HuH-7 (cell line): ENCODE results near the gene BMP8B.
"Not testable (repeated sequence)": the region's sequence is repeated elsewhere in the genome, so short reads cannot be mapped to it uniquely, and the experiment has no call there.

Experiments used
- DNase-seq: peaks from one replicate; pipeline ENCODE4 v3.0.0; 2011; ENCODE audit warnings: low spot score

The BMP8B gene

DNA sequence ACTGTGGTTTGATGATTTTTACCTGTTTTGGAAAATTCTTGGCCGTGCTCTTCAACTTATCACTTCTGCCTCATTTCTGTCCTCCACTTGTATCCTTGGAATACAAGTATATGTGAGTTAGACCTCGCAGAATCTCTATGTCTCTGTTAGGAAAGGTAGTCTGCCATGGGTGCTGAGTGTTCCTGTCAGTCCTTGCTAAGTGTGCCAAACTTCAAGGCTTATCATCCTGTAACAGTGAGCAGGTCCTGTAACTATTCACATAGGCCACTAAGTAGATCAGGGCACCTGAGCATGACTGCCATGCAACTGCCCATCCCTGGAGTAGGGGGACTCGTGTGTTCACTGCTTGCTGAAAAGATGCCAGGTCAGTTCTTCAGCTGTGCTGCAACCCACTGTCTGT, 24.2 kb upstream of the BMP8B start:
- no peak for DNase-seq

GRCh38 chr1:39808784-39809517, 20.3 kb upstream of the BMP8B start:
- no peak for DNase-seq

GRCh38 chr1:39805385-39805784, 16.7 kb upstream of the BMP8B start:
- no peak for DNase-seq

DNA sequence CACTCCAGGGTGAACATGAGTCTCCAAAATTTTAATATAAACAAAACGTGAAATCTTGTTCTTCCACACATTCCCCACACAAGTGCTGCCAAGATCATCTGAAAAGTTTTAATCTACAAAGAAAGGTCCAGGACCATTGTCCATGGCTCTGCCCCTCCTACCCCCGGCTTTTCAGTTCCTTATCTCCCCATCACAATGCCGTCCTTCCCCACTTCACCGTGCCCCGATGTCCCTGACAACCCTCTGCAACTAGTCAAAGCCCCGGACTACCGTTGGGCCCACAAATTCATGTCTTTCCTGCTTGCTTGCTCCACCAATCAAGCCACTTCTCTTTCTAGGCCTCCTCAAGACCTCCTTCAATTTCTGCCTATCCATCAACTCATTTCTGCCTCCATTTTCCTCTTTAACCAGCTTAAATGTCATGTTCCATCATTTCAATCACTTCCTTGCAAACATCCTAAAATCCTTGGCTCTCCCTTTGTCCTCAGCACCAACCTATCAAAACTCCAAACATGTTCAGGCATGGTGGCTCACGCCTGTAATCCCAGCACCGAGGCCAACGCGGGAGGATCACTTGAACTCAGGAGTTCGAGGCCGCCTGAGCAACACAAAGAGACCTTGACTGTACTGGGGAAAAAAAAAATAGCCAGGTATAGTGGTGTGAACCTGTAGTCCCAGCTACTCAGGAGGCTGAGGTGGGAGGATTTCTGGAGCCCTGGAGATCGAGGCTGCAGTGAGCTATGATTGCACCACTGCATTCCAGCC, 14.0 kb upstream of the BMP8B start:
- DNase-seq, result no peak

GRCh38 chr1:39800471-39800835, 11.8 kb upstream of the BMP8B start:
- no peak for DNase-seq

DNA sequence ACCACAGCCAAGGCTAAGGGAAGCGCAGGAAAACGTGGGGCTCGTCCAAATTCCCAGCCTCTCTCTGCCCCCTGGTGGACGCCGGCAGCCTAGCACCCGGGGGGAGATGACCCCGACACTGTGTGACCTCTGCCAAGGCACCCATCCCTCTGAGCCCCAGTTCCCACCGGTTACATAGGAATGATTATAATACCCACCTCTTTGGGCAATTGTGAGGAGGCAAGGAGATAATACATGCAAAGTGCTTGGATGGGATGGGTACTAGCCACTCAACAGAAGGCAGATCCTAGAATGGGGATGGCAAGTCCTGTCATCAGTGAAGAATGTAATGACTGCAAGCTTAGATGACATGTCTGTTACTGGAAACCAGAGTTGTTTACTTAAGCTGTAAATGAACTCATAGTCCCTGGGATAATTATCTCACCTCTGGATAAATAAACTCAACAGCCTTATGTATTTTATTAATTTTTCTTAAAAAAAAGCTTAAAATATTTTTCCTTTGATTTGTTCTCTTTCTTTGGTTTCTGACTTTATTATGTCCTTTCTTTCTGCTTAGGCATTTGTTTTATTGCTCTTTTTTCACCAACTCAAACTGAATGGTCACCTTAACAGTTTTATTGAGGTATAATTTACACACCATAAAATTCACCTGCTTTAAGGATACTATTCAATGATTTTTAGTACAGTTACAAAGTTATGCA, 11.3 kb upstream of the BMP8B start:
- DNase-seq, result peak; percentile 83

DNA sequence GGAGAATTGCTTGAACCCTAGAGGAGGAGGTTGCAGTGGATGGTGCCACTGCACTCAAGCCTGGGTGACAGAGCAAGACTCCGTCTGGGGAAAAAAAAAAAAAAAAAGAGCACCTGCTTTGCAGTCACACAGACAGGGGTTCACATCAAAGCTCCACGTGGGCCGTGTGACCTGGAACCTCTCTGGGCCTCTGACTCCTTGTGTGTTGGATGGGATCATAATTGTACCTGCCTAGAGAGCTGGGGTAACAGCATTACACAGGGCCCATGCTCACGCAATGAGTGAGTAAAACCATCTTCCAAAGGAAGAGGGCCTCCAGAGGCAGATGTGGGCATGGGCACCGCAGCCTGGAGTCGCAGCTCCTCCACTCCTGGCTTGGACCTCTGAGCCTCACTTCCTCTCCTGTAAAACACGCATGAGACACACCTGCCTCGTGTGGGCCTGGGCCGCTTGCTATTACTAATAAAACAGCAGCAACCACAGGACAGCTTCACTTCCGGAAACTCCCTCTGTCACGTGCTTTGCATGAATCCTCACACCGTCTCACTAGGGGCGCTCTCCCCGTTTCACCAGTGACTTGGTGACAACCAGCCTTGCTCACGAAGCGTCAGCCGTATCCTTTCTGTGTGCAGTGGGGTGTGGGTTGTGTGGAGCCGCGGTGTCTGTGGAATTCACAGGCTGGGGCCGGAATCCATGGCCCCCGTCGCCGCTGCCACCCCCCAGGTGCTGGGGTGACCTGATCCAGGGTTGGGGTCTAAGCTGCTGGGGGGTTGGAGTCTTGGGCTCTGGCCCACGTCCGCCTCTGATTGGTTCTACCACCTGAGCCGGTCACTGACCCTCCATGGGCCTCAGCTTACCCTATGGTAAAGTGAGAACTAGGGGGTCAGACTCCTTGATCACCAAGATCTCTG, 10.4 kb upstream of the BMP8B start:
- DNase-seq, result not testable (repeated sequence)

DNA sequence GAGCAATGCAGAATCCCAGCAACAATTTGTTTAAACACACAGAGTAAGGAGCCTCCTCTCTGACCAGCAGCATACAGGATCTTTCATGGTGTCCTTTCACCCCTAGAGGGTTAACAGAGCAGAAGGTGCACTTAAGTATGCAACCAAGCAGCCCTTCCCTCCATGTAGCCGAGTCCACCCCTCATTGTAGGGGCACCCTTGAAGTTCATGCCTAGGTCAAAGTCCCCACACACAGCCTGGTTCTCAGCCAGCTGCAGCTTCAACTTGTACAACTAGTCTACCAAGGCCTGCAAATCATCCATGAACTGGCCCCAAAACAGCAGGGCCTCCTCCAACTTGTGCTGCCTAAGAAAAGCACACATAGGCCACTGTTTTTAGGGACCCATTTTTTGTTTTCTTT, 7.0 kb upstream of the BMP8B start:
- no peak for DNase-seq

DNA sequence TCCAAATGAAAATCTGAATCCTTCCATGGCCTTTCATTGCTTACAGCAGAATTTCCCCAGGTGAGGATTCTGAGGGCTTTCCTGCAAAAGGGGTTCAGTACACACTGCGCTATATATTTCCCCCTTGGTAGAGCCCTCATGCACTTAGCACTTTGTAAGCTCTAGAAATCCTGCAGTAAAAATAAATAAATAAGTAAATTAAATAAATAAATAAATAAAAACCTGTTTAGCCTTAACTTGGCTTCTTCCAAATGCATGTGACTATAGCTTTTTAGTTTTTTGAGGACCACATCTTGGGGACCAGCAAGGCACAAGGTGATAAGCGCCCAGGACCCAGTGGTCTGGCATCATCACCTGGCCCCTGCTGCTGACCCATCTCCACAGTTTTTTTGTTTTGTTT, 3.2 kb upstream of the BMP8B start:
- no peak for DNase-seq

- no peak for DNase-seq
These were observed 976 bp upstream of the BMP8B start for GRCh38 chr1:39789571-39790110.

DNA sequence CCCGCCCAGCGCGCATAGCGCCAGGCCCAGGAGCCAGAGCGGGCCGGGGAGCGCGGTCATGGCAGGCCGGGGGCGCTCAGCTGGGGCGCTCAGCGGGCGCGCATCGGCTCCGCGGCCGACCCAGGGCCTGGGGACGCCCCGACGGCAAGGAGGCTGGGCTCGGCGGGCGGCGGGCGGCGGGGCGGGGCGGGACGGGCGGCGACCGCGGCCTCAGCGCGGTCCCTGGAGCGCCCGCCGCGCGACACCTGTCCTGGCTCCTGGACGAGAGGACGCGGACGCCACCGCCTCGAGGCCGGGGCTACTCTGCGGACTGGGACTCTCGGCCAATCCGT, 273 bp downstream of the BMP8B start:
- DNase-seq, result no peak

DNA sequence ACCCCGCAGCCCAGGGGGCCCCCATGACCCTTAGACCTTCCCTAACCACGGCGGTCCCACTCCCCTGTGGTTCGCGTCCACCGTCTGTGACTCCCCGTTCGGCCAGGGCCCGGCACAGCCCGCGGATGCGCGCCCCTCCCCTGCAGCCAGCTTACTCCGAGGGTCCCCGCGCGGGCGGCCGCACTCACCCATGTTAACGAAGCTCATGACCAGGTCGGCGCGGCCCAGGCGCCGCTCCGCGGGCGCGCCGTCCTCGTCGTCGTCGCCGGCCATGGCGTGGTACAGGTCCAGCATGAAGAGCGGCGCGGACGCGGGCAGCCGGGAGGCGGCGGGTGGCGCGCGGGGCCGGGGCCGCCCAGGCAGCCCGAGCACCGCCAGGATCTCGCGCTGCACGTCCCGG, 701 bp downstream of the BMP8B start:
- not testable (repeated sequence) for DNase-seq

DNA sequence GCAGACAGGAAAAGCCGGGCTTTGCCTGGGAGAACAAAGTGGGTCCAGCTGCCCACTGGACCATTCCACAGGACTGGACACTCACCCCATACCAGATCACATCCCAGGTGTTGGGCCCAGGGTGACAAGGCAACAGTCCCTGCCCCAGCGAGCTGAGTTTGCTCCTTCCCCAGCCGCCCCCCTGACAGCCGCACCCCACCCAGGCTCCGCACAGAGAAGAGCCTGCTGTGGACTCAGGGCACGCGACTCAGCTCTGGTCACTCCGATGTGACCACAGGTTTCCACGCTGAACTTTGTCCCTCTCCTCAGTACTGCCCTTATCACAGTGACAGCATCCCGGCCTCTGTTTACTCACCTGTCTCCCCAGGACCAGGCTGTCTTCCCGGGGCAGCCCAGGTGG, 1.2 kb downstream of the BMP8B start:
- no peak for DNase-seq

- not testable (repeated sequence) for DNase-seq
These were observed 1.6 kb downstream of the BMP8B start for GRCh38 chr1:39787108-39787375.

DNA sequence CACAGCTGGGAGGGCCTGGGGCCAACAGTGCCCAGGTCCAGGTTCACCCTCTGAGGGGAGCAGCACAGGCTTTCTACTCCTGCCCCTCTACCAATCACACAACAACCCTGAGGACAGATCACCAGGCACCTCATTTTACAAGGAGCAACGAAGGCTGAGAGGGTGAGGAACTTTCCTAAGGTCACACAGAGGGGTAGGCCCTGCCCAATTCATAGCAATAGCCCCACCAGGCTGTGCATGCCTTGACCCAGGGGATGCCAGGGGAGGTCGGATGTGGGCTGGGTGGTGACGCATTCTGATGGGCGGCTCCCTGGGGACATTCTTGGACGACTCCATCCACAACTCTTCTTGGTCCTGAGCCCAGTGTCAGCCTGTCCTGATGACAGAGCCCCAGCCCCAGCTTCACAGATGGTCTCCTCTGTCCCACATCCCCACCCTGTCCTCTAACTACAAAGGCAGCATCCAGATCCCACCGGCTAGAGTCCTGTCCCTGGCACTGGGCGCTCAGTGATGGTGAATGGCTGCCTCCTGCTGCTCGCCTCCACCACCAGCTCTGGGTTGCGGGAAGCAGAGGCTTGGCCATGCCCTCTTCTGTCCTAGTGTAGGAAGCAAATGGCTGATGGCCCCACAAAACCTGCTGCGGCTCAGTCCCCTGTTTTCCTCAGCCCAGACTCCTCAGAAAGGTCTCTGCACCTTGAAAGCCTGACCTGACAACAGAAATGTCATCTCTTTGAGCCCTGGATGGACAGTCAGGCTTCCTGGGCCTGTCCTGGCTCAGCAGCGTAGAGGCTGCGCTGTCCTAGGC, 2.2 kb downstream of the BMP8B start:
- not testable (repeated sequence) for DNase-seq

- not testable (repeated sequence) for DNase-seq
These were observed 6.0 kb downstream of the BMP8B start for GRCh38 chr1:39782685-39783084.

DNA sequence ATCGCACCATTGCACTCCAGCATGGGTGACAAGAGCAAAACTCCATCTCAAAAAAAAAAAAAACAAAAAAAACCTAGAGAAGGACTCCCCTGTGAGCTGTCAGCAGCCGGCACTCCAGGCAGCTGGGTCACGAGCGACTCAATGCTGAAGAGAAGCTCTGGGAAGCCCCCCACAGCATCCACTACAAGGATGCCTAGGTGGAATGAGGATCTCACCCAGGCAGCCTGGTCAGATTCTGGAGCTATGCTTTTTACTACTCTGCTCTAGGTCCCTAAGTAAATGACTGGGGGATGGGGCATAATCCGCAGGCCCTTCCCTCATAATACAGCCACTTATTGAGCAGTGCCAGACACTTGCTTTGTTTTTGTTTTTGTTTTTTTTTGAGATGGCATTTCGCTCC, 6.6 kb downstream of the BMP8B start:
- no peak for DNase-seq

GRCh38 chr1:39781349-39781715, 7.3 kb downstream of the BMP8B start:
- DNase-seq, result no peak

- no peak for DNase-seq
These were observed 8.8 kb downstream of the BMP8B start for GRCh38 chr1:39779821-39780220.

GRCh38 chr1:39779137-39779536, 9.5 kb downstream of the BMP8B start:
- DNase-seq, result no peak

DNA sequence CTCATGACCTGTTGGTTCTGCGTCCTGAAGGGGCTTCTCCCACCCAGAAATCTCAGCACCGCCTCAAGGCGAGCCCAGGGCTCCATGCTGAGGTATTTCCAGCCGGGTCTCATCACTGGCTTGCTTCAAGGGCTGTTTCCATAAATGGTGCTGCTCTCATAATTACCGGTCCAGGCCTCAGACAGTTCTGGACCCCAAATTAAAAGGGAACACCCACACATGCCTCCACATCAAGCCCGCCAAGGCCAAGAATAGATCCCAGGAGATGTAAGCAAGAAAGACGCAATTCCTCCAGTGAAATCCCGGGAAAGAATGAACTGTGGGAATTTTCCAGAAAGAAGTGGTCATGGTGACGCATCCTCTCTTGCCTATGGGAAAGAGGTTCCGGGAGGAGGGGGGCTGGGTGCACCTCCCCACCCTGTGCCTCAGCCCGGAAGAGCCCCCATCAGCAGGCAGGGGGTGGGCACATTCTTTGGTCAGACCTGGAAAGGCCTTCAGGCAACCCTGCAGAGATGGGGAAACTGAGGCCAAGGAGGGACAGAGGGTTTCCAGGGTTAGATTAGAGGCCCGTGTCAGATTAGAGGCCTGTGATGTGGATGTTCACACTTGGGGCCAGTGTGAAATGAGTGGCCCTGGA, 10.1 kb downstream of the BMP8B start:
- DNase-seq, result not testable (repeated sequence)
